Neural crest cell (in vitro differentiated cells): Measurements from ENCODE around the gene PELI1. TPM values are rescaled to one million over a fixed set of nuclear protein-coding genes. Genes with fewer than 3 reads are reported as not detected.

Source experiments
- DNase-seq: peaks from one replicate; pipeline ENCODE4 v3.0.0; 2021; ENCODE audit warnings: low read depth, mixed read lengths, low spot score
- H3K27ac Mint-ChIP-seq: one replicate; pipeline ENCODE4 v1.8.0; 2021; ENCODE audit warnings: mild to moderate bottlenecking, mixed read lengths; ENCODE audit not compliant: unreplicated experiment
- H3K27me3 Mint-ChIP-seq: 2 replicates; pipeline ENCODE4 v1.8.0; 2021; ENCODE audit warnings: low read depth, mild to moderate bottlenecking, mixed read lengths
- H3K36me3 Mint-ChIP-seq: 2 replicates; pipeline ENCODE4 v1.8.0; 2021; ENCODE audit warnings: low read depth, mild to moderate bottlenecking, mixed read lengths
- H3K4me1 Mint-ChIP-seq: 2 replicates; pipeline ENCODE4 v1.8.0; 2021; ENCODE audit warnings: mixed read lengths
- H3K4me3 Mint-ChIP-seq: one replicate; pipeline ENCODE4 v1.8.0; 2021; ENCODE audit warnings: mild to moderate bottlenecking, mixed read lengths
- H3K9me3 Mint-ChIP-seq: 2 replicates; pipeline ENCODE4 v1.8.0; 2021; ENCODE audit warnings: mixed read lengths
- CTCF ChIP-seq: fragments of 200-600 bp; sonication (generic); conservative IDR thresholded peaks from 2 replicates; pipeline ENCODE4 v1.5.0; 2021; ENCODE audit warnings: antibody characterized with exemption, mild to moderate bottlenecking
- total RNA-seq: library from RNA; stranded (reverse); gene quantifications from 2 replicates; pipeline ENCODE4 v1.2.1, GENCODE V29; 2021

Gene PELI1
- total RNA-seq, 1 donor from 2014 or later, result 52.1 TPM

- Mint-ChIP-seq H3K27me3 (no peaks in the 10 kb centered on the region), H3K9me3 (no peaks in the 10 kb centered on the region), H3K4me1 (no peaks in the 10 kb centered on the region), H3K36me3 (peaks cover 40% of the 10 kb centered on the region), H3K4me3 (no peak overlapping the region), H3K27ac (no peak overlapping the region)
- TF ChIP-seq CTCF, result no peak
- DNase-seq, result no peak
Observed at GRCh38 chr2:64092502-64092901, 51.7 kb downstream of the PELI1 start.

- Mint-ChIP-seq H3K27ac (no peak overlapping the region), H3K36me3 (peaks cover 25% of the 10 kb centered on the region), H3K27me3 (no peaks in the 10 kb centered on the region), H3K4me3 (no peak overlapping the region), H3K9me3 (no peaks in the 10 kb centered on the region), H3K4me1 (no peaks in the 10 kb centered on the region)
- no peak for TF ChIP-seq CTCF
- DNase-seq, result no peak
Observed at GRCh38 chr2:64090264-64090663, 54.0 kb downstream of the PELI1 start.

- no peak for TF ChIP-seq CTCF
- H3K27me3 Mint-ChIP-seq, result no peaks in the 10 kb centered on the region
- DNase-seq, result no peak
- peaks cover 13% of the 10 kb centered on the region for H3K36me3 Mint-ChIP-seq
- H3K4me1 Mint-ChIP-seq, result peaks cover 4% of the 10 kb centered on the region
- H3K4me3 Mint-ChIP-seq, result no peak overlapping the region
- H3K9me3 Mint-ChIP-seq, result no peaks in the 10 kb centered on the region
- H3K27ac Mint-ChIP-seq, result no peak overlapping the region
Observed at GRCh38 chr2:64086347-64087082, 57.7 kb downstream of the PELI1 start.

DNA sequence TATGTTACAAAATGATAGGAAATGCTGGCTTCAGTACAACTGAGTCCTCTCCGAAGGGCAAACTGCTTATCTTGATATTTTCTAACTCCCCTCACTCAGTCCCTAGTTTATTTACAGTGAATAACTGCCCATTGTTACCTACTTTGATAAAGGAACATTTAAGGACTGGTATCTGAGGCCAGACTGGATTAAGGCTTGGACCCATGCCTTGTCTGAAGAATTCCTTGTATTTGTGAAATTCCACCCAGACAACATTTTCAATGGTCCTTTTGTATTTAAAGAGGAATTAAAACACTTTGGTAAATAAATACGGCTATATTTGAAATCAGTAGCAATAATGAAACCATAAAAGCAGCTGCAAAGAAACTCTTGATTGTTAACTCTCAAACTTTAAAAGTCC is 58.3 kb downstream of the PELI1 start:
- DNase-seq, result no peak
- H3K4me3 Mint-ChIP-seq, result no peak overlapping the region
- H3K27ac Mint-ChIP-seq, result no peak overlapping the region

GRCh38 chr2:64081046-64081445 is 63.2 kb downstream of the PELI1 start:
- no peak for TF ChIP-seq CTCF
- Mint-ChIP-seq H3K27me3 (no peaks in the 10 kb centered on the region), H3K4me3 (no peak overlapping the region), H3K9me3 (no peaks in the 10 kb centered on the region), H3K36me3 (no peaks in the 10 kb centered on the region), H3K4me1 (peaks cover 4% of the 10 kb centered on the region), H3K27ac (no peak overlapping the region)
- DNase-seq, result no peak

More for the DNA sequence above, 58.3 kb downstream of the PELI1 start:
- Mint-ChIP-seq H3K27me3 (no peaks in the 10 kb centered on the region), H3K36me3 (peaks cover 7% of the 10 kb centered on the region), H3K9me3 (no peaks in the 10 kb centered on the region), H3K4me1 (peaks cover 4% of the 10 kb centered on the region)
- no peak for TF ChIP-seq CTCF
